SK-N-SH (cell line): ENCODE measurements around the gene AFF3.

ENCODE experiments used
- FOXJ3 ChIP-seq: sonication (generic); formaldehyde crosslinking; IDR thresholded peaks from 2 replicates; pipeline ENCODE4 v1.5.1; 2020; ENCODE audit warnings: mild to moderate bottlenecking, missing genetic modification reagents
- NFIC ChIP-seq: IDR thresholded peaks from 2 replicates; pipeline ENCODE4 v1.4.0; 2012; ENCODE audit warnings: borderline replicate concordance
- POLR2AphosphoS5 ChIP-seq: IDR thresholded peaks from 2 replicates; pipeline ENCODE4 v1.6.1; 2012; ENCODE audit warnings: low read depth, low read length
- SMC3 ChIP-seq: IDR thresholded peaks from 2 replicates; pipeline ENCODE4 v1.6.1; 2012; ENCODE audit warnings: low read depth, low read length, improper control_type of control experiment
- TCF12 ChIP-seq: IDR thresholded peaks from 2 replicates; pipeline ENCODE4 v1.4.0; 2012
- TEAD4 ChIP-seq: IDR thresholded peaks from 2 replicates; pipeline ENCODE4 v1.4.0; 2012; ENCODE audit warnings: mild to moderate bottlenecking, borderline replicate concordance; ENCODE audit not compliant: insufficient read depth
- TF ChIP-seq, protein P1 (sequence below): fragments of 200-600 bp; sonication (generic); IDR thresholded peaks from 2 replicates; pipeline ENCODE4 v1.6.1; 2017; ENCODE audit warnings: antibody characterized with exemption, mild to moderate bottlenecking, moderate library complexity
- TF ChIP-seq, protein P2 (sequence below): IDR thresholded peaks from 2 replicates; pipeline ENCODE4 v1.6.1; 2012; ENCODE audit warnings: mild to moderate bottlenecking, low read depth, low read length, moderate library complexity

DNA sequence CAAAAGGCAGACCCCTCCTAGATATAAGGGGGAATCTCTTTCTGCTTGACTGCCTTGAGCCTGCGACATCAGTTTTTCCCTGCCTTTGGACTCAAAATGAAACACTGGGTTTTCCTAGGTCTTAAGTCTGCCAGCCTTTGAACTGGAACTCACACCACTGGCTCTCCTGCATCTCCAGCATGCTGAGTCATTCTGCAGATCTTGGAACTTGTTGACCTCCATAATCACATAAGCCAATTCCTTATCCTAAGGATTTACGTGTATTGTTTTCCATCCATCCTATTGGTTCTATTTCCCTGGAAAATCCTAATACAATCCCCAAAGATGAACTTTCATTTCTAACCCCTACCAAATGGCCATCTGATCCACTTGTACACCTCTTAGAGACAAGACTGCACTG, 88.0 kb downstream of the AFF3 start:
- TF ChIP-seq POLR2AphosphoS5: no peak
- TF ChIP-seq FOXJ3: no peak
- no peak for TF ChIP-seq TEAD4
- TF ChIP-seq, protein P1, sequence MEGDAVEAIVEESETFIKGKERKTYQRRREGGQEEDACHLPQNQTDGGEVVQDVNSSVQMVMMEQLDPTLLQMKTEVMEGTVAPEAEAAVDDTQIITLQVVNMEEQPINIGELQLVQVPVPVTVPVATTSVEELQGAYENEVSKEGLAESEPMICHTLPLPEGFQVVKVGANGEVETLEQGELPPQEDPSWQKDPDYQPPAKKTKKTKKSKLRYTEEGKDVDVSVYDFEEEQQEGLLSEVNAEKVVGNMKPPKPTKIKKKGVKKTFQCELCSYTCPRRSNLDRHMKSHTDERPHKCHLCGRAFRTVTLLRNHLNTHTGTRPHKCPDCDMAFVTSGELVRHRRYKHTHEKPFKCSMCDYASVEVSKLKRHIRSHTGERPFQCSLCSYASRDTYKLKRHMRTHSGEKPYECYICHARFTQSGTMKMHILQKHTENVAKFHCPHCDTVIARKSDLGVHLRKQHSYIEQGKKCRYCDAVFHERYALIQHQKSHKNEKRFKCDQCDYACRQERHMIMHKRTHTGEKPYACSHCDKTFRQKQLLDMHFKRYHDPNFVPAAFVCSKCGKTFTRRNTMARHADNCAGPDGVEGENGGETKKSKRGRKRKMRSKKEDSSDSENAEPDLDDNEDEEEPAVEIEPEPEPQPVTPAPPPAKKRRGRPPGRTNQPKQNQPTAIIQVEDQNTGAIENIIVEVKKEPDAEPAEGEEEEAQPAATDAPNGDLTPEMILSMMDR: no peak
- TF ChIP-seq TCF12: no peak
- TF ChIP-seq NFIC: no peak
- TF ChIP-seq, protein P2, sequence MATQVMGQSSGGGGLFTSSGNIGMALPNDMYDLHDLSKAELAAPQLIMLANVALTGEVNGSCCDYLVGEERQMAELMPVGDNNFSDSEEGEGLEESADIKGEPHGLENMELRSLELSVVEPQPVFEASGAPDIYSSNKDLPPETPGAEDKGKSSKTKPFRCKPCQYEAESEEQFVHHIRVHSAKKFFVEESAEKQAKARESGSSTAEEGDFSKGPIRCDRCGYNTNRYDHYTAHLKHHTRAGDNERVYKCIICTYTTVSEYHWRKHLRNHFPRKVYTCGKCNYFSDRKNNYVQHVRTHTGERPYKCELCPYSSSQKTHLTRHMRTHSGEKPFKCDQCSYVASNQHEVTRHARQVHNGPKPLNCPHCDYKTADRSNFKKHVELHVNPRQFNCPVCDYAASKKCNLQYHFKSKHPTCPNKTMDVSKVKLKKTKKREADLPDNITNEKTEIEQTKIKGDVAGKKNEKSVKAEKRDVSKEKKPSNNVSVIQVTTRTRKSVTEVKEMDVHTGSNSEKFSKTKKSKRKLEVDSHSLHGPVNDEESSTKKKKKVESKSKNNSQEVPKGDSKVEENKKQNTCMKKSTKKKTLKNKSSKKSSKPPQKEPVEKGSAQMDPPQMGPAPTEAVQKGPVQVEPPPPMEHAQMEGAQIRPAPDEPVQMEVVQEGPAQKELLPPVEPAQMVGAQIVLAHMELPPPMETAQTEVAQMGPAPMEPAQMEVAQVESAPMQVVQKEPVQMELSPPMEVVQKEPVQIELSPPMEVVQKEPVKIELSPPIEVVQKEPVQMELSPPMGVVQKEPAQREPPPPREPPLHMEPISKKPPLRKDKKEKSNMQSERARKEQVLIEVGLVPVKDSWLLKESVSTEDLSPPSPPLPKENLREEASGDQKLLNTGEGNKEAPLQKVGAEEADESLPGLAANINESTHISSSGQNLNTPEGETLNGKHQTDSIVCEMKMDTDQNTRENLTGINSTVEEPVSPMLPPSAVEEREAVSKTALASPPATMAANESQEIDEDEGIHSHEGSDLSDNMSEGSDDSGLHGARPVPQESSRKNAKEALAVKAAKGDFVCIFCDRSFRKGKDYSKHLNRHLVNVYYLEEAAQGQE: no peak
- no peak for TF ChIP-seq SMC3
